ENCODE results near the gene TP73. TPM values are rescaled to one million over a fixed set of nuclear protein-coding genes. Genes with fewer than 3 reads are reported as not detected.

TP73 gene
- total RNA-seq, 1 experiment from 2014 or later: 19.2 TPM

- no peaks in the 10 kb centered on the region for H4K20me1 ChIP-seq (ENCODE audit: insufficient read depth)
- BruUV-seq (replicated peaks): no TSS peak
- H3K79me2 ChIP-seq (ENCODE audit: insufficient read depth, low read length): peaks cover 26% of the 10 kb centered on the region
- H2AFZ ChIP-seq (ENCODE audit: low read depth, low read length, poor library complexity, severe bottlenecking): no peak overlapping the region
- ChIA-PET POLR2A (no interaction called here), CTCF (no interaction called here), RAD21 (ENCODE audit: low non-redundant PET in 1 of 2, low total read pairs in 2 of 2, uncharacterized antibody in 2 of 2, unreplicated experiment in 2 of 2) (no interaction called here)
- no peak overlapping the region for H3K9ac ChIP-seq (ENCODE audit: low read length)
- no peaks in the 10 kb centered on the region for H3K27me3 ChIP-seq (ENCODE audit: insufficient read depth, low read length)
- no peak for ATAC-seq
- peaks cover 4 to 10% of the 10 kb centered on the region in 2 experiments; a peak in 3 of 4 replicates for H3K4me1 ChIP-seq (ENCODE audit: control insufficient read depth in 1 of 2, insufficient read depth in 2 of 2, low read length in 2 of 2)
- no peaks in the 10 kb centered on the region for H3K9me3 ChIP-seq (ENCODE audit: control insufficient read depth in 1 of 2, insufficient read depth in 1 of 2, low read depth in 1 of 2, low read length in 2 of 2)
- H3K27ac ChIP-seq (ENCODE audit: low read depth, low read length): no peak overlapping the region
- intact Hi-C loops (cut with micrococcal nuclease): no loop called here
- H3K36me3 ChIP-seq (ENCODE audit: control insufficient read depth in 1 of 2, insufficient read depth in 2 of 2, low read length in 2 of 2): peaks cover 16 to 19% of the 10 kb centered on the region in 2 experiments; a peak in 3 of 4 replicates
- no peak overlapping the region for H3K4me2 ChIP-seq (ENCODE audit: low read length)
- TF ChIP-seq YY1 (IDR thresholded peaks at IDR 0.05; ENCODE audit: extremely low read depth, insufficient replicate concordance, low read depth, low read length) (no peak), ELF1 (IDR thresholded peaks at IDR 0.05; ENCODE audit: borderline replicate concordance, low read depth) (no peak), EGR1 (IDR thresholded peaks at IDR 0.05; ENCODE audit: low read depth) (no peak), RAD21 (IDR thresholded peaks at IDR 0.05; ENCODE audit: low read depth) (no peak)
- no peak overlapping the region for H3K4me3 ChIP-seq (replicated peaks in 1 of 2; ENCODE audit: low read depth in 1 of 2, low read length in 2 of 2)
- no peak for DNase-seq (ENCODE audit: low read depth, low spot score)
- H3K9me2 ChIP-seq (ENCODE audit: insufficient read depth): no peaks in the 10 kb centered on the region
These were observed 6.5 kb upstream of the TP73 start for GRCh38 chr1:3645666-3646355.

- no peak overlapping the region for H3K9ac ChIP-seq (ENCODE audit: low read length)
- POLR2A ChIA-PET: no interaction called here
- peaks cover 7 to 15% of the 10 kb centered on the region in 2 experiments; a peak in 3 of 4 replicates for H3K4me1 ChIP-seq (ENCODE audit: control insufficient read depth in 1 of 2, insufficient read depth in 2 of 2, low read length in 2 of 2)
- H3K4me2 ChIP-seq (ENCODE audit: low read length): no peak overlapping the region
- H3K9me3 ChIP-seq (ENCODE audit: control insufficient read depth in 1 of 2, insufficient read depth in 1 of 2, low read depth in 1 of 2, low read length in 2 of 2): no peaks in the 10 kb centered on the region
- peaks cover 13 to 19% of the 10 kb centered on the region in 2 experiments; a peak in 3 of 4 replicates for H3K36me3 ChIP-seq (ENCODE audit: control insufficient read depth in 1 of 2, insufficient read depth in 2 of 2, low read length in 2 of 2)
- H3K4me3 ChIP-seq (replicated peaks in 1 of 2; ENCODE audit: low read depth in 1 of 2, low read length in 2 of 2): no peak overlapping the region
- intact Hi-C loops (cut with micrococcal nuclease): no loop called here
- H3K27me3 ChIP-seq (ENCODE audit: insufficient read depth, low read length): no peaks in the 10 kb centered on the region
- H3K9me2 ChIP-seq (ENCODE audit: insufficient read depth): no peaks in the 10 kb centered on the region
- CTCF ChIA-PET: no interaction called here
- no peak overlapping the region for H3K27ac ChIP-seq (ENCODE audit: low read depth, low read length)
- BruUV-seq (replicated peaks): no TSS peak
- ATAC-seq (no peak), DNase-seq (ENCODE audit: low read depth, low spot score) (no peak)
- H3K79me2 ChIP-seq (ENCODE audit: insufficient read depth, low read length): peaks cover 26% of the 10 kb centered on the region
- H2AFZ ChIP-seq (ENCODE audit: low read depth, low read length, poor library complexity, severe bottlenecking): no peak overlapping the region
- RAD21 ChIA-PET (ENCODE audit: low non-redundant PET in 1 of 2, low total read pairs in 2 of 2, uncharacterized antibody in 2 of 2, unreplicated experiment in 2 of 2): no interaction called here
- H4K20me1 ChIP-seq (ENCODE audit: insufficient read depth): no peaks in the 10 kb centered on the region
- TF ChIP-seq EZH2 (IDR thresholded peaks at IDR 0.05): no peak
- TF ChIP-seq REST (IDR thresholded peaks at IDR 0.05; ENCODE audit: low read depth): no peak
- no peak for TF ChIP-seq CEBPB (IDR thresholded peaks at IDR 0.05; ENCODE audit: low read depth)
- no peak for TF ChIP-seq RAD21 (IDR thresholded peaks at IDR 0.05; ENCODE audit: low read depth)
- TF ChIP-seq SIN3A (IDR thresholded peaks at IDR 0.05; ENCODE audit: low read depth): no peak
- TF ChIP-seq JUND (IDR thresholded peaks at IDR 0.05): no peak
- TF ChIP-seq FOSL1 (IDR thresholded peaks at IDR 0.05; ENCODE audit: low read depth): no peak
- TF ChIP-seq POLR2AphosphoS5 (IDR thresholded peaks at IDR 0.05; ENCODE audit: low read depth, low read length): no peak
- no peak for TF ChIP-seq CBX3 (IDR thresholded peaks at IDR 0.05; ENCODE audit: low read depth)
- no peak for TF ChIP-seq TCF7L2 (IDR thresholded peaks at IDR 0.05; ENCODE audit: borderline replicate concordance, extremely low read depth, insufficient read depth, insufficient read length)
- no peak for TF ChIP-seq EGR1 (IDR thresholded peaks at IDR 0.05; ENCODE audit: low read depth)
- no peak for TF ChIP-seq ATF3 (IDR thresholded peaks at IDR 0.05)
- no peak for TF ChIP-seq YY1 (IDR thresholded peaks at IDR 0.05; ENCODE audit: extremely low read depth, insufficient replicate concordance, low read depth, low read length)
- TF ChIP-seq ZFX (IDR thresholded peaks at IDR 0.05): no peak
- TF ChIP-seq SP1 (IDR thresholded peaks at IDR 0.05; ENCODE audit: low read depth): no peak
These were observed 5.7 kb upstream of the TP73 start for GRCh38 chr1:3646596-3646995.
